H9 (cell line): Measurements from ENCODE around the gene ACTL7A. TPM values are rescaled to one million over a fixed set of nuclear protein-coding genes. Genes with fewer than 3 reads are reported as not detected.

ENCODE experiments used
- DNase-seq: peaks from one replicate; pipeline ENCODE4 v3.0.0-alpha.2; 2017
- H2AFZ ChIP-seq: one replicate; pipeline ENCODE4 v1.6.1; 2013; ENCODE audit warnings: mild to moderate bottlenecking, low read length, control low read depth, moderate library complexity
- H2AK5ac ChIP-seq: 2 replicates; pipeline ENCODE4 v1.6.1; 2013; ENCODE audit warnings: low read length, control low read depth, mixed read lengths; ENCODE audit not compliant: insufficient read length
- H2BK120ac ChIP-seq: one replicate; pipeline ENCODE4 v1.6.1; 2013; ENCODE audit warnings: low read depth, mild to moderate bottlenecking, low read length, control low read depth, inconsistent platforms; ENCODE audit not compliant: poor library complexity, severe bottlenecking
- H2BK12ac ChIP-seq: 2 replicates; pipeline ENCODE4 v1.6.1; 2013; ENCODE audit warnings: low read length, control low read depth, mixed read lengths, low read depth; ENCODE audit not compliant: insufficient read length
- H2BK15ac ChIP-seq: 2 replicates; pipeline ENCODE4 v1.6.1; 2013; ENCODE audit warnings: low read depth, low read length, control low read depth
- H2BK20ac ChIP-seq: one replicate; pipeline ENCODE4 v1.6.1; 2013; ENCODE audit warnings: low read depth, mild to moderate bottlenecking, low read length, control low read depth, inconsistent platforms; ENCODE audit not compliant: poor library complexity, severe bottlenecking
- H2BK5ac ChIP-seq: 2 replicates; pipeline ENCODE4 v1.6.1; 2013; ENCODE audit warnings: low read length, control low read depth, mixed read lengths; ENCODE audit not compliant: insufficient read length
- H3K14ac ChIP-seq: 2 replicates; pipeline ENCODE4 v1.6.1; 2013; ENCODE audit warnings: low read length, control low read depth; ENCODE audit not compliant: insufficient read depth
- H3K18ac ChIP-seq: 2 replicates; pipeline ENCODE4 v1.6.1; 2013; ENCODE audit warnings: low read depth, mild to moderate bottlenecking, mixed read lengths, low read length, control low read depth; ENCODE audit not compliant: insufficient read length
- H3K23ac ChIP-seq: 2 replicates; pipeline ENCODE4 v1.6.1; 2013; ENCODE audit warnings: low read length, control low read depth, mixed read lengths, low read depth; ENCODE audit not compliant: insufficient read length
- H3K23me2 ChIP-seq: 2 replicates; pipeline ENCODE4 v1.6.1; 2013; ENCODE audit warnings: low read depth, mild to moderate bottlenecking, mixed read lengths, low read length, control low read depth; ENCODE audit not compliant: insufficient read length, poor library complexity, severe bottlenecking
- H3K27ac ChIP-seq: 2 replicates; pipeline ENCODE4 v1.5.1; 2013; ENCODE audit warnings: low read length, control low read depth, mixed read lengths, low read depth; ENCODE audit not compliant: insufficient read length
- H3K27me3 ChIP-seq: 2 replicates; pipeline ENCODE4 v1.6.1; 2013; ENCODE audit warnings: low read length, control low read depth, inconsistent platforms; ENCODE audit not compliant: insufficient read depth
- H3K4ac ChIP-seq: 2 replicates; pipeline ENCODE4 v1.6.1; 2013; ENCODE audit warnings: low read depth, mild to moderate bottlenecking, control low read depth, inconsistent platforms, low read length, moderate library complexity
- H3K4me1 ChIP-seq: 2 replicates; pipeline ENCODE4 v1.6.1; 2013; ENCODE audit warnings: low read length, control low read depth, inconsistent platforms; ENCODE audit not compliant: insufficient read depth
- H3K4me2 ChIP-seq: 2 replicates; pipeline ENCODE4 v1.6.1; 2013; ENCODE audit warnings: low read length, control low read depth, mixed read lengths; ENCODE audit not compliant: insufficient read length, insufficient read depth
- H3K56ac ChIP-seq: 2 replicates; pipeline ENCODE4 v1.6.1; 2013; ENCODE audit warnings: low read depth, mild to moderate bottlenecking, mixed read lengths, low read length, control low read depth; ENCODE audit not compliant: insufficient read length
- H3K79me1 ChIP-seq: 2 replicates; pipeline ENCODE4 v1.6.1; 2013; ENCODE audit warnings: low read depth, mild to moderate bottlenecking, moderate library complexity, low read length, control low read depth, inconsistent platforms; ENCODE audit not compliant: insufficient read depth, poor library complexity, severe bottlenecking
- H3K79me2 ChIP-seq: 2 replicates; pipeline ENCODE4 v1.6.1; 2013; ENCODE audit warnings: low read length, control low read depth, inconsistent platforms; ENCODE audit not compliant: insufficient read depth
- H3K9ac ChIP-seq: 2 replicates; pipeline ENCODE4 v1.6.1; 2013; ENCODE audit warnings: low read length, control low read depth, mixed read lengths; ENCODE audit not compliant: insufficient read length; ENCODE audit errors: extremely low read depth
- H3K9me3 ChIP-seq: one replicate; pipeline ENCODE4 v1.6.1; 2013; ENCODE audit warnings: low read depth, low read length, inconsistent platforms; ENCODE audit not compliant: control insufficient read depth
- H3T11ph ChIP-seq: one replicate; pipeline ENCODE4 v1.6.1; 2013; ENCODE audit warnings: mild to moderate bottlenecking, low read length, control low read depth, inconsistent platforms
- H4K20me1 ChIP-seq: one replicate; pipeline ENCODE4 v1.6.1; 2013; ENCODE audit not compliant: control insufficient read depth, insufficient read length, insufficient read depth
- H4K5ac ChIP-seq: 2 replicates; pipeline ENCODE4 v1.6.1; 2013; ENCODE audit warnings: low read depth, mild to moderate bottlenecking, mixed read lengths, low read length, control low read depth; ENCODE audit not compliant: insufficient read length
- H4K8ac ChIP-seq: replicated peaks from 2 replicates; pipeline ENCODE4 v1.6.1; 2013; ENCODE audit warnings: low read length, control low read depth, mixed read lengths, low read depth; ENCODE audit not compliant: insufficient read length
- H4K91ac ChIP-seq: 2 replicates; pipeline ENCODE4 v1.6.1; 2013; ENCODE audit warnings: low read depth, mild to moderate bottlenecking, moderate library complexity, mixed read lengths, low read length, control low read depth; ENCODE audit not compliant: insufficient read length
- H3K27ac Mint-ChIP-seq, 3 experiments: 2 replicates in 2 of 3; 3 replicates in 1 of 3; pipeline ENCODE4 v1.8.0; 2020 to 2021; ENCODE audit warnings: mixed read lengths in 3 of 3, mild to moderate bottlenecking in 1 of 3, moderate library complexity in 1 of 3
- H3K27me3 Mint-ChIP-seq: 2 replicates; pipeline ENCODE4 v1.8.0; 2021; ENCODE audit warnings: low read depth, mild to moderate bottlenecking, moderate library complexity, mixed read lengths
- H3K36me3 Mint-ChIP-seq, 3 experiments: 2 replicates in 2 of 3; 3 replicates in 1 of 3; pipeline ENCODE4 v1.8.0; 2020 to 2021; ENCODE audit warnings: low read depth in 3 of 3, mixed read lengths in 3 of 3; ENCODE audit not compliant: insufficient read depth in 1 of 3
- H3K4me1 Mint-ChIP-seq, 2 experiments: 2 replicates each; pipeline ENCODE4 v1.8.0; 2020; ENCODE audit warnings: mixed read lengths in 2 of 2
- H3K4me3 Mint-ChIP-seq, 2 experiments: 2 replicates in 1 of 2; 3 replicates in 1 of 2; pipeline ENCODE4 v1.8.0; 2020 to 2021; ENCODE audit warnings: mild to moderate bottlenecking in 2 of 2, mixed read lengths in 2 of 2, moderate library complexity in 1 of 2
- H3K9me3 Mint-ChIP-seq, 2 experiments: 2 replicates in 1 of 2; 3 replicates in 1 of 2; pipeline ENCODE4 v1.8.0; 2020; ENCODE audit warnings: mild to moderate bottlenecking in 2 of 2, mixed read lengths in 2 of 2, moderate library complexity in 1 of 2
- WGBS: extraction: QIAGEN DNeasy Blood & Tissue Kit; methylation state at CpG from one replicate; pipeline ENCODE4 v1.1.7; 2013; ENCODE audit warnings: missing lambda C conversion rate, low lambda C conversion rate, mixed read lengths; ENCODE audit not compliant: insufficient read length; ENCODE audit errors: extremely low coverage; 5-methylcytosine and 5-hydroxymethylcytosine counted together
- total RNA-seq: library from RNA; stranded (reverse); gene quantifications from 2 replicates; pipeline ENCODE4 v1.2.1, GENCODE V29; 2021
- TF ChIP-seq, protein P1 (sequence below): fragments of 200-600 bp; sonication (generic); conservative IDR thresholded peaks from 3 replicates; pipeline ENCODE4 v1.8.0; 2021; ENCODE audit warnings: antibody characterized with exemption, mild to moderate bottlenecking

ACTL7A gene
- total RNA-seq, 1 experiment from 2014 or later, result not detected

DNA sequence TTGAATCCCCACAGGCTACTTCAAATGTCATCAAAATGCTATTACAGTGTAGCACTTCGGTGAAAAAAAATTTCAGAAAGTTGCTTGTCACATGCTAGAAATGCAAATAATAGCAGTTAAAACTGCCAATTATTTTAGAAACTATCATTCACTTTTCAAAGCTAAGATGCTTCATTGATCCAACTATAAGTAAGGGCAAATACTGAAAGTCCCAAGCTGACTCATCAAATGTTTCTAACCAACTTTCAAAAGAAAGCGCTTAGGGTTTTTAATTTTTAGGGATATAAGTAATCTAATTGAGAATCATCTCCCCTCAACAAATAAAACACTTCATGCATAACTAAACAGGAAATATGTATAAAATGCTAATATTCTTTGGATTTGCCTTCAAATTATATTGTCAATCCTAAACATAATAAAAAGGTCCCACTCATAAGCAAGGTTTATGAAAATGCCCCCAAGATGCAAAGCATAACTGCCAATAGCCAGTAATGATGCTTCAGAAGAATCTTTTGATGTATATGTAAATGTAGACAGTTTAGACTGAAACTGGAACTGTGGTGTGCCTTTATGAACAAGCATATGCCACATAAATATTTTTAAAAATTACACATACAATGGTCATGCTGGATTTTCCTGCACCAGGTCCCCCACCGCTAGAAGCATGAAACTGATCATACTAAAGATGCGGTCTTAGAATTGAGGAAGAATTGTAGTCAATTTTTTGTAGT is 12.2 kb downstream of the ACTL7A start:
- H2BK5ac ChIP-seq, result no peak overlapping the region
- H2AK5ac ChIP-seq, result no peak overlapping the region
- Mint-ChIP-seq H3K4me1 (no peaks in the 10 kb centered on the region), H3K9me3 (no peaks in the 10 kb centered on the region), H3K27ac (no peak overlapping the region), H3K36me3 (peaks cover 16 to 72% (median 68%) of the 10 kb centered on the region in 3 experiments), H3K4me3 (no peak overlapping the region), H3K27me3 (no peaks in the 10 kb centered on the region)
- H4K91ac ChIP-seq, result no peak overlapping the region
- no peaks in the 10 kb centered on the region for H3K27me3 ChIP-seq
- H3K23ac ChIP-seq, result no peak overlapping the region
- no peak overlapping the region for H3K9ac ChIP-seq
- H3K23me2 ChIP-seq, result no peaks in the 10 kb centered on the region
- no peak overlapping the region for H3K4ac ChIP-seq
- no peak overlapping the region for H2BK120ac ChIP-seq
- TF ChIP-seq, protein P1, sequence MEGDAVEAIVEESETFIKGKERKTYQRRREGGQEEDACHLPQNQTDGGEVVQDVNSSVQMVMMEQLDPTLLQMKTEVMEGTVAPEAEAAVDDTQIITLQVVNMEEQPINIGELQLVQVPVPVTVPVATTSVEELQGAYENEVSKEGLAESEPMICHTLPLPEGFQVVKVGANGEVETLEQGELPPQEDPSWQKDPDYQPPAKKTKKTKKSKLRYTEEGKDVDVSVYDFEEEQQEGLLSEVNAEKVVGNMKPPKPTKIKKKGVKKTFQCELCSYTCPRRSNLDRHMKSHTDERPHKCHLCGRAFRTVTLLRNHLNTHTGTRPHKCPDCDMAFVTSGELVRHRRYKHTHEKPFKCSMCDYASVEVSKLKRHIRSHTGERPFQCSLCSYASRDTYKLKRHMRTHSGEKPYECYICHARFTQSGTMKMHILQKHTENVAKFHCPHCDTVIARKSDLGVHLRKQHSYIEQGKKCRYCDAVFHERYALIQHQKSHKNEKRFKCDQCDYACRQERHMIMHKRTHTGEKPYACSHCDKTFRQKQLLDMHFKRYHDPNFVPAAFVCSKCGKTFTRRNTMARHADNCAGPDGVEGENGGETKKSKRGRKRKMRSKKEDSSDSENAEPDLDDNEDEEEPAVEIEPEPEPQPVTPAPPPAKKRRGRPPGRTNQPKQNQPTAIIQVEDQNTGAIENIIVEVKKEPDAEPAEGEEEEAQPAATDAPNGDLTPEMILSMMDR, result no peak
- H4K20me1 ChIP-seq, result no peaks in the 10 kb centered on the region
- DNase-seq, result no peak
- no peak overlapping the region for H2BK15ac ChIP-seq
- H3K79me1 ChIP-seq, result no peaks in the 10 kb centered on the region
- H3K79me2 ChIP-seq, result no peaks in the 10 kb centered on the region
- H2AFZ ChIP-seq, result no peak overlapping the region
- no peaks in the 10 kb centered on the region for H3K4me1 ChIP-seq
- H2BK12ac ChIP-seq, result no peak overlapping the region
- H4K8ac ChIP-seq, result no peak overlapping the region
- no peak overlapping the region for H3K14ac ChIP-seq
- H3K56ac ChIP-seq, result no peak overlapping the region
- no peak overlapping the region for H4K5ac ChIP-seq
- no peak overlapping the region for H3K4me2 ChIP-seq
- no peak overlapping the region for H2BK20ac ChIP-seq
- WGBS, result no CpG with 5 or more reads among the region's 4 CpGs
- H3K9me3 ChIP-seq, result no peaks in the 10 kb centered on the region
- no peak overlapping the region for H3T11ph ChIP-seq
- H3K27ac ChIP-seq, result no peak overlapping the region
- no peak overlapping the region for H3K18ac ChIP-seq
